ENCODE measurements around the gene RPP25.

DNA sequence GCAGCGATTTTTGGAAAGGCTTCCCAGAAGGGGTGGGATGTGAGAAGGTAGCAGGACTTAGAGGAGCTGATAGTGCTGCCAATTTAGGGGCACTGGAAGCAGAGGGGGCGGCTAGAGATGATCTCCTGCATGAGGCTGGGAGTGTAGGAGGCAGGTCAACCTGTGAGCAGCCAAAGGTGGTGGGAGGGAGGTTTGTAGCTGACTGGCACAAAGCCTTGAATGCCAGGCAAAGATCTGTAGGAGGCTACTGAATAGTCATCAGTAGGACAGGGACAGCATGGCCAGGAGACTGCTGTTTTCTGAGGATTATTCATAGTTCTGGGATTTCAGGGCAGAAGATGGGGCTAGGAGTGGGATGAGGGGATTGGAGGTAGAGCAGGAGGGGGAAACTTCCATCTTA lies 41.0 kb upstream of the RPP25 start:
- TF ChIP-seq, protein P1, sequence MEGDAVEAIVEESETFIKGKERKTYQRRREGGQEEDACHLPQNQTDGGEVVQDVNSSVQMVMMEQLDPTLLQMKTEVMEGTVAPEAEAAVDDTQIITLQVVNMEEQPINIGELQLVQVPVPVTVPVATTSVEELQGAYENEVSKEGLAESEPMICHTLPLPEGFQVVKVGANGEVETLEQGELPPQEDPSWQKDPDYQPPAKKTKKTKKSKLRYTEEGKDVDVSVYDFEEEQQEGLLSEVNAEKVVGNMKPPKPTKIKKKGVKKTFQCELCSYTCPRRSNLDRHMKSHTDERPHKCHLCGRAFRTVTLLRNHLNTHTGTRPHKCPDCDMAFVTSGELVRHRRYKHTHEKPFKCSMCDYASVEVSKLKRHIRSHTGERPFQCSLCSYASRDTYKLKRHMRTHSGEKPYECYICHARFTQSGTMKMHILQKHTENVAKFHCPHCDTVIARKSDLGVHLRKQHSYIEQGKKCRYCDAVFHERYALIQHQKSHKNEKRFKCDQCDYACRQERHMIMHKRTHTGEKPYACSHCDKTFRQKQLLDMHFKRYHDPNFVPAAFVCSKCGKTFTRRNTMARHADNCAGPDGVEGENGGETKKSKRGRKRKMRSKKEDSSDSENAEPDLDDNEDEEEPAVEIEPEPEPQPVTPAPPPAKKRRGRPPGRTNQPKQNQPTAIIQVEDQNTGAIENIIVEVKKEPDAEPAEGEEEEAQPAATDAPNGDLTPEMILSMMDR (IDR thresholded peaks at IDR 0.05), result no peak
- TF ChIP-seq EP300 (IDR thresholded peaks at IDR 0.05), result no peak
